Measurements from ENCODE around the gene ZNF613. TPM values are rescaled to one million over a fixed set of nuclear protein-coding genes. Genes with fewer than 3 reads are reported as not detected.
A peak's percentile ranks its signal among the peaks of the same experiment; 100 is the strongest.
"Not testable (repeated sequence)": the region's sequence is repeated elsewhere in the genome, so short reads cannot be mapped to it uniquely, and the experiment has no call there.

ZNF613 gene
- total and polyA plus RNA-seq, 5 experiments from 2014 or later, result 2.3 to 8.0 (median 4.5) TPM

DNA sequence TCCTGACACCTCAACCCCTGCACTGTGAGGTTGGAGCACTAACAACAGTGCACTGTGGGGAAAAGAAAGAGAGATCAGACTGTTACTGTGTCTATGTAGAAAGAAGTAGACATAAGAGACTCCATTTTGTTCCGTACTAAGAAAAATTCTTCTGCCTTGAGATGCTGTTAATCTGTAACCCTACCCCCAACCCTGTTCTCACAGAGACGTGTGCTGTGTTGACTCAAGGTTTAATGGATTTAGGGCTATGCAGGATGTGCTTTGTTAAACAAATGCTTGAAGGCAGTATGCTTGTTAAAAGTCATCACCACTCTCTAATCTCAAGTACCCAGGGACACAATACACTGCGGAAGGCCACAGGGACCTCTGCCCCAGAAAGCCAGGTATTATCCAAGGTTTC, 21.6 kb upstream of the ZNF613 start:
- ATAC-seq, POLR2A ChIA-PET, H3K27ac Mint-ChIP-seq, DNase-seq: not testable (repeated sequence)
- H3K27me3 Mint-ChIP-seq, result peaks cover 8 to 28% (median 23%) of the 10 kb centered on the region in 5 donors
- peak overlapping the region in 2 of 10 donors; percentile 12 to 56 for H3K4me3 Mint-ChIP-seq
- peaks cover 8 to 96% (median 50%) of the 10 kb centered on the region in 9 donors for H3K9me3 Mint-ChIP-seq
- peaks cover 32 to 73% (median 61%) of the 10 kb centered on the region in 3 donors for H3K36me3 Mint-ChIP-seq
- peaks cover 13 to 26% (median 23%) of the 10 kb centered on the region in 4 donors for H3K4me1 Mint-ChIP-seq

- Mint-ChIP-seq H3K4me1 (peaks cover 13 to 26% (median 23%) of the 10 kb centered on the region in 4 donors), H3K9me3 (peaks cover 13 to 96% (median 52%) of the 10 kb centered on the region in 9 donors), H3K4me3 (peak overlapping the region in 6 of 10 donors; percentile 18 to 79 (median 54)), H3K36me3 (peaks cover 28 to 71% (median 60%) of the 10 kb centered on the region in 3 donors), H3K27me3 (peaks cover 8 to 28% (median 23%) of the 10 kb centered on the region in 5 donors), H3K27ac (peak overlapping the region in 1 of 10 donors; percentile 4)
- ATAC-seq, DNase-seq, POLR2A ChIA-PET: not testable (repeated sequence)
Observed at GRCh38 chr19:51906108-51906507, 21.2 kb upstream of the ZNF613 start.

GRCh38 chr19:51907981-51908380, 19.3 kb upstream of the ZNF613 start:
- peaks cover 17 to 65% (median 61%) of the 10 kb centered on the region in 3 donors for H3K36me3 Mint-ChIP-seq
- DNase-seq, H3K27ac Mint-ChIP-seq, ATAC-seq, H3K4me3 Mint-ChIP-seq: not testable (repeated sequence)
- peaks cover 10 to 20% (median 19%) of the 10 kb centered on the region in 4 donors for H3K4me1 Mint-ChIP-seq
- POLR2A ChIA-PET, result interaction anchor here (0.5 kb wide), 1 partner anchor 9 kb away, joined by 5 read pairs; no protein-coding TSS in a partner anchor
- peaks cover 8 to 28% (median 23%) of the 10 kb centered on the region in 5 donors for H3K27me3 Mint-ChIP-seq
- H3K9me3 Mint-ChIP-seq, result peaks cover 19 to 96% (median 54%) of the 10 kb centered on the region in 9 donors

DNA sequence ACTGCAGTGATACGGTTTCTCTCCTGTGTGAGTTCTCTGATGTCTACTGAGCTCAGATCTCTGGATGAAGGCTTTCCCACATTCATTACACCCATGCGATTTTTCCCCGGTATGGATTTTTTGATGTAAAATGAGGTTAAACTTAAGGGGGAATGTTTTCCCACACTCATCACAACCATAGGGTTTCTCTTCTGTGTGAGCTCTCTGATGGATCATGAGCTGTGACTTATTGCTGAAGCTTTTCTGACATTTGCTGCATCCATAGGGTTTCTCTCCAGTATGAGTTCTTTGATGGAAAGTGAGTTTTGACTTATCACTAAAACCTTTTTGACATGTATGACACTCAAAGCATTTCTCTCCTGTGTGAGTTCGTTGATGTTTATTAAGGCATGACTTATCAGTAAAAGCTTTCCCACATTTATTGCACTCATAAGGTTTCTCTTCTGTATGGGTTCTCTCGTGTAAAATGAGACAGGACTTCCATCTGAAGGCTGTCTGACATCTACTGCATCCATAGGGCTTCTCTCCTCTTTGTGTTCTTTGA, 11.9 kb upstream of the ZNF613 start:
- POLR2A ChIA-PET, result interaction anchor here (1.3 kb wide), 1 partner anchor 11 kb away, joined by 3 read pairs; no protein-coding TSS in a partner anchor
- Mint-ChIP-seq H3K27ac (no peak overlapping the region), H3K27me3 (peaks cover 0 to 3% (median 3%) of the 10 kb centered on the region in 5 donors), H3K4me1 (peaks cover 0 to 2% (median 0%) of the 10 kb centered on the region in 4 donors), H3K9me3 (peaks cover 29 to 99% (median 58%) of the 10 kb centered on the region in 9 donors), H3K4me3 (no peak overlapping the region), H3K36me3 (peaks cover 4 to 68% (median 57%) of the 10 kb centered on the region in 3 donors)
- ATAC-seq (no peak), DNase-seq (no peak)

GRCh38 chr19:51916167-51916566, 11.1 kb upstream of the ZNF613 start:
- H3K4me3 Mint-ChIP-seq, result no peak overlapping the region
- H3K27me3 Mint-ChIP-seq, result peaks cover 0 to 3% (median 0%) of the 10 kb centered on the region in 5 donors
- POLR2A ChIA-PET, result no interaction called here
- peaks cover 34 to 99% (median 62%) of the 10 kb centered on the region in 9 donors for H3K9me3 Mint-ChIP-seq
- DNase-seq (no peak), ATAC-seq (no peak)
- H3K27ac Mint-ChIP-seq, result no peak overlapping the region
- peaks cover 4 to 70% (median 53%) of the 10 kb centered on the region in 3 donors for H3K36me3 Mint-ChIP-seq
- H3K4me1 Mint-ChIP-seq, result peaks cover 0 to 2% (median 0%) of the 10 kb centered on the region in 4 donors

GRCh38 chr19:51919606-51920005, 7.7 kb upstream of the ZNF613 start:
- peaks cover 4 to 72% (median 51%) of the 10 kb centered on the region in 3 donors for H3K36me3 Mint-ChIP-seq
- DNase-seq (no peak), ATAC-seq (no peak)
- POLR2A ChIA-PET, result no interaction called here
- peaks cover 22 to 100% (median 49%) of the 10 kb centered on the region in 9 donors for H3K9me3 Mint-ChIP-seq
- H3K4me3 Mint-ChIP-seq, result no peak overlapping the region
- peaks cover 0 to 2% (median 0%) of the 10 kb centered on the region in 4 donors for H3K4me1 Mint-ChIP-seq
- H3K27me3 Mint-ChIP-seq, result peaks cover 0 to 3% (median 0%) of the 10 kb centered on the region in 5 donors
- no peak overlapping the region for H3K27ac Mint-ChIP-seq

DNA sequence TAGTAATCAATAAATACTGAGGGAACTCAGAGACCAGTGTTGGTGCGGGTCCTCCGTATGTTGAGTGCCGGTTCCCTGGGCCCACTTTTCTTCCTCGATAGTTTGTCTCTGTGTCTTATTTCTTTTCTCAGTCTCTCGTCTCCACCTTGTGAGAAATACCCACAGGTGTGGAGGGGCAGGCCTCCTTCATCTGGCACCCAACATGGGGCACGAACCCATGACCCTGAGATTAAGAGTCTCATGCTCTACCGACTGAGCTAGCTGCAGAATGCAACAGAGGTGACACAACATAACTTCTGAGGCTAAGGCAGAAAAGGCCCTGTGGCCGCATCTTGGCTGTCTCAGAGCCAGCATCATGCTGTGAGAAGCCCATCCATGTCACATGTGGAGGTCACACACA, 5.3 kb upstream of the ZNF613 start:
- ATAC-seq (no peak), DNase-seq (no peak)
- H3K27me3 Mint-ChIP-seq, result no peaks in the 10 kb centered on the region
- H3K4me3 Mint-ChIP-seq, result no peak overlapping the region
- H3K36me3 Mint-ChIP-seq, result peaks cover 0 to 71% (median 51%) of the 10 kb centered on the region in 3 donors
- H3K9me3 Mint-ChIP-seq, result peaks cover 0 to 100% (median 50%) of the 10 kb centered on the region in 9 donors
- no peak overlapping the region for H3K27ac Mint-ChIP-seq
- POLR2A ChIA-PET, result interaction anchor here (0.8 kb wide), 1 partner anchor 74 kb away, joined by 3 read pairs; no protein-coding TSS in a partner anchor
- H3K4me1 Mint-ChIP-seq, result peaks cover 6 to 9% (median 7%) of the 10 kb centered on the region in 4 donors

DNA sequence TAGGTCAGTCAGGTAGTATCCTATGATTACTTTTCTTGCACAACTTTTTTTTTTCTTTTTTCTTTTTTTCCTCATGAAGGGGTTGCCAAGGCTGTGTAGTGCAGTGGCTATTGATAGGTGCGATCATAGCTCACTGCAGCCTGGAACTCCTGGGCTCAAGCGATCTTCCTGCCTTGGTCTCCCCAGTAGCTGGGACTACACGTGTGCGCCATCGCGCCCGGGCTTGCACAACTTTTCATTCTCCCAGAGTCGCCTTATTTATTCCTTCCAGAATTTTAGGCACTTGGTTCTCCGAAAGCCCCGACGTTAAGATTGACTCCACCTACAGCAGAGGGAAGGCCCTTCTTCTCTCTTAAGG, 867 bp upstream of the ZNF613 start:
- peak overlapping the region; percentile 95 to 100 (median 98) for H3K4me3 Mint-ChIP-seq
- POLR2A ChIA-PET, result interaction anchor here (0.5 to 1.4 kb wide), 6 partner anchors 11 to 1493 kb away, joined by 3 to 5 read pairs (median 4); partner anchors contain the start of genes ZNF432, ZNF614 and ZNF649
- H3K27ac Mint-ChIP-seq, result peak overlapping the region; percentile 89 to 98 (median 96)
- H3K27me3 Mint-ChIP-seq, result no peaks in the 10 kb centered on the region
- DNase-seq, result no peak
- peaks cover 15 to 35% (median 32%) of the 10 kb centered on the region in 4 donors for H3K4me1 Mint-ChIP-seq
- peaks cover 19 to 68% (median 66%) of the 10 kb centered on the region in 3 donors for H3K36me3 Mint-ChIP-seq
- peaks cover 10 to 90% (median 48%) of the 10 kb centered on the region in 9 donors for H3K9me3 Mint-ChIP-seq
- ATAC-seq, result no peak

GRCh38 chr19:51927859-51928258, 587 bp downstream of the ZNF613 start:
- peaks cover 10 to 85% (median 53%) of the 10 kb centered on the region in 9 donors for H3K9me3 Mint-ChIP-seq
- DNase-seq (no peak), ATAC-seq (no peak)
- POLR2A ChIA-PET, result interaction anchor here (1.2 kb wide), 1 partner anchor 23 kb away, joined by 4 read pairs; the partner anchor contains the start of gene ZNF649
- no peaks in the 10 kb centered on the region for H3K27me3 Mint-ChIP-seq
- H3K27ac Mint-ChIP-seq, result peak overlapping the region in 9 of 10 donors; percentile 89 to 98 (median 96)
- peak overlapping the region; percentile 95 to 100 (median 98) for H3K4me3 Mint-ChIP-seq
- peaks cover 15 to 35% (median 32%) of the 10 kb centered on the region in 4 donors for H3K4me1 Mint-ChIP-seq
- peaks cover 30 to 66% (median 62%) of the 10 kb centered on the region in 3 donors for H3K36me3 Mint-ChIP-seq

GRCh38 chr19:51931921-51932320, 4.6 kb downstream of the ZNF613 start:
- peaks cover 10 to 84% (median 34%) of the 10 kb centered on the region in 9 donors for H3K9me3 Mint-ChIP-seq
- POLR2A ChIA-PET, result no interaction called here
- peak overlapping the region in 1 of 10 donors; percentile 69 for H3K4me3 Mint-ChIP-seq
- DNase-seq (no peak), ATAC-seq (no peak)
- H3K27ac Mint-ChIP-seq, result no peak overlapping the region
- H3K4me1 Mint-ChIP-seq, result peaks cover 9 to 29% (median 25%) of the 10 kb centered on the region in 4 donors
- H3K36me3 Mint-ChIP-seq, result peaks cover 52 to 82% (median 70%) of the 10 kb centered on the region in 3 donors
- no peaks in the 10 kb centered on the region for H3K27me3 Mint-ChIP-seq

- DNase-seq, result no peak
- peaks cover 27 to 99% (median 66%) of the 10 kb centered on the region in 9 donors for H3K9me3 Mint-ChIP-seq
- no peak for ATAC-seq
- no peak overlapping the region for H3K4me3 Mint-ChIP-seq
- H3K27ac Mint-ChIP-seq, result no peak overlapping the region
- H3K36me3 Mint-ChIP-seq, result peaks cover 74 to 96% (median 95%) of the 10 kb centered on the region in 3 donors
- H3K4me1 Mint-ChIP-seq, result peaks cover 0 to 4% (median 0%) of the 10 kb centered on the region in 4 donors
- POLR2A ChIA-PET, result no interaction called here
- H3K27me3 Mint-ChIP-seq, result no peaks in the 10 kb centered on the region
Observed at GRCh38 chr19:51938936-51939335, 11.7 kb downstream of the ZNF613 start.

GRCh38 chr19:51944798-51945552, 17.7 kb downstream of the ZNF613 start:
- H3K27ac Mint-ChIP-seq, result no peak overlapping the region
- peaks cover 51 to 78% (median 78%) of the 10 kb centered on the region in 3 donors for H3K36me3 Mint-ChIP-seq
- H3K9me3 Mint-ChIP-seq, result peaks cover 22 to 98% (median 69%) of the 10 kb centered on the region in 9 donors
- POLR2A ChIA-PET, result no interaction called here
- no peak overlapping the region for H3K4me3 Mint-ChIP-seq
- ATAC-seq, result no peak
- peaks cover 0 to 4% (median 0%) of the 10 kb centered on the region in 4 donors for H3K4me1 Mint-ChIP-seq
- H3K27me3 Mint-ChIP-seq, result no peaks in the 10 kb centered on the region
- DNase-seq, result no peak
